ENCODE results near the gene CKAP5.

DNA sequence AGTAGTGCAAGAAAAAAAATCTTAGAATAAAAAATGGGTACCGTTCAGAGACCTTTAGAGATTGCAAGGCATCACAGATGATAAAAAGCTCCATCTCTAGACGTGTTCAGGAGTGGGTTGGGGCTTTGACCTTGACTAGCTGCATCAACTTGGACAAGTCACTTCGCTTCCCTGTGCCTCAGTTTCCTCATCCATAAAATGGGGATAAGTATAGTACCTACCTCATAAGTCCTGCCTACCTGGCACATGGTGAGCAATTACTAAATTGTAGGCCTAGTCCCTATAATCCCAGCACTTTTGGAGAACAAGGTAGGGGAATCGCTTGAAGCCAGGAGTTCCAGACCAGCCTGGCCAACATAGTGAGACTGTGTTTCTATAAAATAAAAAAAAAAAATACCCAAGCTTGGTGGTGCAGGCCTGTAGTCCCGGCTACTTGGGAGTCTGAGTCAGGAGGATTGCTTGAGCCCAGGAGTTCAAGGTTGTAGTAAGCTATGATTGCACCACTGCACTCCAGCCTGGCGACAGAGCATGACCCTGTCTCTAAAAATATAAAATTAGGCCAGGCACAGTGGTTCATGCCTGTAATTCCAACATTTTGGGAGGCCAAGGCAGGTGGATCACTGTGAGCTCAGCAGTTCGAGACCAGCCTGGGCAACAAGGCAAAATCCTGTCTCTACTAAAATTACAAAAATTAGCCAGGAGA, 133.1 kb downstream of the CKAP5 start:
- TF ChIP-seq EZH2phosphoT487 (IDR thresholded peaks at IDR 0.05; ENCODE audit: borderline replicate concordance, low read depth) (no peak), POLR2AphosphoS5 (IDR thresholded peaks at IDR 0.05; ENCODE audit: low read depth, low read length) (no peak), MXI1 (IDR thresholded peaks at IDR 0.05; ENCODE audit: low read depth, low read length) (no peak), SMC3 (IDR thresholded peaks at IDR 0.05; ENCODE audit: low read depth, low read length) (no peak)

Data from SK-N-SH (cell line).